Ovary (tissue), 9 donors: ENCODE measurements around the gene OPRL1. TPM values are rescaled to one million over a fixed set of nuclear protein-coding genes. Genes with fewer than 3 reads are reported as not detected.
"Not testable (repeated sequence)": the region's sequence is repeated elsewhere in the genome, so short reads cannot be mapped to it uniquely, and the experiment has no call there.

ENCODE experiments used
- DNase-seq, 5 donors: peaks; one replicate each; pipeline ENCODE4 v3.0.0-alpha.2; 2019 to 2020
- H3K27ac ChIP-seq, 2 donors: fragments of 200-600 bp; one replicate each; pipeline versions ENCODE4 v1.5.1 to v1.8.0; 2019 to 2022
- H3K27me3 ChIP-seq: fragments of 200-600 bp; one replicate; pipeline ENCODE4 v1.8.0; 2022
- H3K36me3 ChIP-seq: fragments of 200-600 bp; sonication (generic); one replicate; pipeline ENCODE4 v1.5.1; 2019
- H3K4me1 ChIP-seq: one replicate; pipeline ENCODE4 v1.8.1; 2013; ENCODE audit warnings: mild to moderate bottlenecking, moderate library complexity; ENCODE audit not compliant: insufficient read depth
- H3K4me3 ChIP-seq: fragments of 200-600 bp; sonication (generic); one replicate; pipeline ENCODE4 v1.5.1; 2017
- H3K9me3 ChIP-seq, 2 donors: fragments of 200-600 bp in 1 of 2; sonication (generic) in 1 of 2; one replicate each; pipeline versions ENCODE4 v1.5.1 to v1.8.1; 2013 to 2019; ENCODE audit warnings: mild to moderate bottlenecking in 1 of 2, moderate library complexity in 1 of 2
- CTCF ChIP-seq, 3 donors: fragments of 450-650 bp in 2 of 3; fragments of 200-600 bp in 1 of 3; IDR thresholded peaks; one replicate each; pipeline versions ENCODE4 v1.5.1 to v1.8.0; 2016 to 2022; ENCODE audit warnings: antibody characterized with exemption in 3 of 3, mild to moderate bottlenecking in 1 of 3
- EP300 ChIP-seq: sonication (generic); formaldehyde crosslinking; IDR thresholded peaks from one replicate; pipeline ENCODE4 v1.6.1; 2017; ENCODE audit warnings: antibody characterized with exemption
- POLR2A ChIP-seq: fragments of 450-650 bp; IDR thresholded peaks from one replicate; pipeline ENCODE4 v1.6.1; 2017; ENCODE audit warnings: antibody characterized with exemption, mild to moderate bottlenecking, moderate library complexity
- WGBS, 3 donors: extraction: QIAGEN DNeasy Blood & Tissue Kit in 1 of 3; methylation state at CpG; one replicate each; pipeline versions ENCODE4 v1.1.5 to v1.1.7; 2013 to 2017; 5-methylcytosine and 5-hydroxymethylcytosine counted together
- intact Hi-C, 4 donors: fragments of 100-400 bp; cut with DNase I; formaldehyde crosslinking; loops; one replicate each; pipeline versions ENCODE4 v1.11.0 to v1.15.1; 2022 to 2023
- polyA plus RNA-seq, 2 donors: library from polyadenylated mRNA; stranded (reverse); fragments of 200-250 nt in 1 of 2; fragments of 350-450 nt in 1 of 2; fragmentation: Illumina TruSeq in 1 of 2; extraction: RNeasy Lipid Tissue Mini Kit (QIAGEN cat#74804) in 1 of 2; gene quantifications; one replicate each; pipeline ENCODE4 v1.2.3, GENCODE V29; 2013 to 2014
- total RNA-seq, 7 donors: library from RNA; depleted of rRNA in 2 of 7; stranded (reverse); fragments of >200 nt in 2 of 7; fragmentation: NEBNext Ultra II Directional in 3 of 7; extraction: Animal tissue kit (Norgen Biotek cat#: 25700) in 3 of 7; gene quantifications; one replicate each; pipeline versions ENCODE4 v1.1.0 to v1.2.4, GENCODE V29; 2016 to 2023
- donor health status: DM: no; HTN: no; CAD: no; lungs with moderate emphysema.
- donor health status: DM: no; HTN: no; CAD: no.
- donor health status: Bipolar disorder and iron deficiency.
- donor health status: DM: yes; HTN: yes; CAD: no.
- donor health status: DM: no; HTN: no; CAD: no.
- donor health status: DM: yes; HTN: yes; CAD: no.

The OPRL1 gene
- total and polyA plus RNA-seq, 9 donors = 0.12 to 0.80 (median 0.43) TPM

- TF ChIP-seq POLR2A (no peak), EP300 (no peak), CTCF (IDR thresholded peaks at IDR 0.05) (no peak)
- Histone ChIP-seq H3K36me3 (no peaks in the 10 kb centered on the region), H3K9me3 (no peaks in the 10 kb centered on the region), H3K4me3 (no peak overlapping the region), H3K27me3 (no peaks in the 10 kb centered on the region), H3K4me1 (peaks cover 2% of the 10 kb centered on the region), H3K27ac (no peak overlapping the region)
- intact Hi-C loops = loop anchor here in 1 of 4 donors (10.0 kb wide), 1 partner anchor 84 kb away; the partner anchor contains the start of gene C20orf204
- WGBS, 3 donors = 68 to 76% (median 69%) methylated on average over 8 of the region's 8 CpGs
- DNase-seq = no peak
These were observed 39.4 kb downstream of the OPRL1 start for GRCh38 chr20:64119301-64119680.

DNA sequence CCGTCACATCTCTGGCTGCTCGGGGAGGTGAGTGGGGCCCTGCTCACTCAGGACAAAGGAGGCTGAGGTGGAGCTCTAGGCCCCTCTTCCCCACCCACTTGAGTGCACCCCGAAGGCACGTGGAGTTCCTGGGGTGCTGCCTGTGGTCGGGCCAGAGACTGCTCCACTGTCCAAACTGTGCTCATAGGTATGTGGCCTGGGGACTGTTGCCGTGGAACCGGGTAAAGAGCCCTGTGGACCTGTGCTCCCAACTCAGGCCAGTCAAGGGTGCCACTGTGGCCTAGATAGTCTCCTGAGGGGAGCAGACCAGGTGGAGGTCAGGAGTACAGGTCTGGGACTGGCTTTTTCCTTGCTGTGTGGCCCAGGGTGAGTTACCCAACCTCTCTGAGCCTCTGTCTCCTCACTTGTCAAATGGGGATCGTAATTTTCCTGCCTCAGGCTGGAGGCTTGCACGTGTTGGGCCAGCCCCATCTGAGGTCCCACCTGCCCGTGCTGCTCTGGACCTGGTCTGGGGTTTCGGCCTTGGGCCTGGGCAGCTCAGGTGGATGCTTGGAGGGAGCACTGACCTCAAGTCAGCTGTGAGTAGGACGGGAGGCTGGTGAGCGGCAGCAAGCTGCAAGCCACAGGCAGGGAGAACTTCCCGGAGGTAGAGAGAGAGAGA lies 39.9 kb downstream of the OPRL1 start:
- H3K9me3 ChIP-seq = no peaks in the 10 kb centered on the region
- no peaks in the 10 kb centered on the region for H3K27me3 ChIP-seq
- H3K4me3 ChIP-seq = no peak overlapping the region
- no peaks in the 10 kb centered on the region for H3K36me3 ChIP-seq
- peak in 2 of 5 donors; percentile 6 to 31 for DNase-seq
- intact Hi-C loops = loop anchor here in 1 of 4 donors (10.0 kb wide), 1 partner anchor 85 kb away; the partner anchor contains the start of gene C20orf204
- H3K27ac ChIP-seq = no peak overlapping the region
- peaks cover 2% of the 10 kb centered on the region for H3K4me1 ChIP-seq
- no peak for TF ChIP-seq POLR2A
- no peak for TF ChIP-seq CTCF (IDR thresholded peaks at IDR 0.05)
- no peak for TF ChIP-seq EP300
- 51 to 57% (median 53%) methylated on average over 14 of the region's 14 CpGs for WGBS, 3 donors

GRCh38 chr20:64121586-64121985 lies 41.7 kb downstream of the OPRL1 start:
- intact Hi-C loops = no loop called here
- no peaks in the 10 kb centered on the region for H3K36me3 ChIP-seq
- TF ChIP-seq POLR2A (no peak), EP300 (no peak), CTCF (IDR thresholded peaks at IDR 0.05) (no peak)

GRCh38 chr20:64122927-64123326 lies 43.0 kb downstream of the OPRL1 start:
- intact Hi-C loops, H3K4me1 ChIP-seq, H3K36me3 ChIP-seq, H3K27ac ChIP-seq, H3K27me3 ChIP-seq, H3K4me3 ChIP-seq, H3K9me3 ChIP-seq: not testable (repeated sequence)
- DNase-seq = peak in 1 of 5 donors; percentile 1
- WGBS, 3 donors = 80 to 83% (median 83%) methylated on average over 11 of the region's 11 CpGs

More at GRCh38 chr20:64121586-64121985, 41.7 kb downstream of the OPRL1 start:
- Histone ChIP-seq H3K4me1 (peaks cover 2% of the 10 kb centered on the region), H3K27ac (no peak overlapping the region), H3K27me3 (no peaks in the 10 kb centered on the region), H3K9me3 (no peaks in the 10 kb centered on the region), H3K4me3 (no peak overlapping the region)
- peak in 1 of 5 donors; percentile 11 for DNase-seq
- WGBS, 3 donors = 69 to 81% (median 75%) methylated on average over 12 of the region's 12 CpGs

- H3K27me3 ChIP-seq, H3K4me1 ChIP-seq, H3K36me3 ChIP-seq, H3K4me3 ChIP-seq, H3K9me3 ChIP-seq, intact Hi-C loops, H3K27ac ChIP-seq: not testable (repeated sequence)
- WGBS, 3 donors = 83 to 88% (median 83%) methylated on average over 11 of the region's 11 CpGs
- peak in 1 of 5 donors; percentile 0 for DNase-seq
These were observed 43.6 kb downstream of the OPRL1 start for GRCh38 chr20:64123517-64123916.
